T-helper 9 cell (primary cell): ENCODE measurements around the gene RAP1GAP2.
A peak's percentile ranks its signal among the peaks of the same experiment; 100 is the strongest.

Experiments
- DNase-seq: peaks from one replicate; pipeline ENCODE4 v3.0.0-alpha.2; 2020

The RAP1GAP2 gene

DNA sequence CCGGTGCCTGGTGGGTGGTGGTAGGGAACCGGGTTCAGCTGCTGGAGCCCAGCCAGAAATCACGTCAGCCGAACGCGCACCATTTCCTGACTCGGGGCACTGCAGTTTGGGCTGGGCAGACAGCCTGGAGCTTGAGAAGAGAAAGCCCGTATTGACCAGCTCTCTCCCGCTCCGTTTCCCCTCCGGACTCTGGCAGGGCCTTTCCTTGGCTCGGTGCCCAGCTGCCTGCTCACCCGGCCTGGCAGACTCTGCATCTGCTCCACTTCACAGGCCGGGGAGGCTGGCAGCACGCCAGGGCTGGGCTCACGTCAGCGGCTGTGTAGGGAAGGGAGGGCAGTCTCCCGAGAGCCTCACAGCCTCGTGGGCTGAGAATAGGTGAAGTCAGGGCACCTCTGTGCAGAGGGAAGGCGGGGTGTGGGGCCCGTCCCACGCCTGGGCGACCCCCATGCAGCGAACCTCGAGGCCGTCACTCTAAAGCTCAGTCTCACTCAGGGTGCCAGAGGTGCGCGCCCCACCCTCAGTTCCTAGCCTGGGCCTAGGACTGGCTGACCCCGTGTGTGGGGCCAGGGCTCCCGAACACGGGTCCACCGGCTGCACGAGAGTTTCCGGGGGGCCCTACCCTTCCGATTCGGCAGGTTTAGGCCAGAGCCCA lies 208.0 kb downstream of the RAP1GAP2 start:
- peak; percentile 32 for DNase-seq

DNA sequence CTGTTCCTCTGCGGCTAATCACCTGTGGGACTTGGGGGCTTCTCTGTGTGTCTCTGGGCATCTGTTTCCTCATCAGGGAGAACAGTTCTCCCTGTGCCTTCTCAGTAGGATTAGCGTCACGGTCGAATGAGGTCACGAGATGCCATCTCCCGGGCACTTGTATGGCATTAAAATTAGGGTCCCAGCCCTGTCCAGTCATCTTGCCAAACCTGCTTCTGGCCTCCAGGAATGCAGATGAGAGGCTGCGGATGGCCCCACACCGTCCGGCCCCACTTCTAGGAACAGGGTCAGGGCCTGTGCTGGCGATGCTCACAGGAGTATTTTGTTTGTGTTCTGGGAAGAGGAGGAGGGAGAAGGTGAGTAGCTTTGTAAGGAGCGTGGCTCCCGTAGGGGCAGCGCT lies 208.7 kb downstream of the RAP1GAP2 start:
- no peak for DNase-seq

DNA sequence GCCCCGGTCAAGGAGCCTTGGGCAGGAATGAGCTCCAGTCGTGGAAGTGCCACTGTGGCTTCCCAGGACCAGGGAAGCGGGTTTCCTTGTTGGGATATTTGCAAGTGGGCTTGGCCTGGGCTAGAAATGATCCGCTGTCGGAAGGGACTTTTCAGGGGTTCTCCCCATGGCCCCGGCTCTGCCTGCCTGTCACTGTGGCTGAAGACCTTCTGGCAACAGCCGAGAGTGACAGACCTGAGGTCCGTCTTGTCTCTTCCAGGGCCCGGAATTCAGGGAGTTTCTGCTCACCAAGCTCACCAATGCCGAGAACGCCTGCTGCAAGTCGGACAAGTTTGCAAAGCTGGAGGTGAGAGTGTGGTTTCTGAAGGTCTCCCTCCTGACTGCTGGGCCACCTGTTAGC lies 209.5 kb downstream of the RAP1GAP2 start:
- DNase-seq = no peak

DNA sequence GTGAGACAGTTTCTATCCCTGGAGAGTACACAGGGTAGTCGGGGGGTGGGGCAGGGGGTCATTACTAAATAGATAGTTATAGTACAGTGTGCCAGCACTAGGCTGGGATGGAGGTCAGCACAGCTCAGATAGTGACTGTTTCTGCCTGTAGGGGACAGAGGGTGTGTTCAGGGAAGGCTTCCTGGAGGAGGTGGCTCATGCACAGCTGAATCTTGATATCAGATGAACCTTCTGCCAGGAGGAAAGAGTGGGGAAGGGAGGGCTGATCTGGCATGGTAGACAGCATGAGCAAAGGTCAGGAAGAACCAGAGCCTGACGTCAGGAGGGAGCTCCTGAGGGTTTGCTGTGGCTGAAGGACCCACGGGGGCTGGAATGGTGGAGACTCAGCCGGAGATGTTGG lies 210.6 kb downstream of the RAP1GAP2 start:
- DNase-seq = no peak

DNA sequence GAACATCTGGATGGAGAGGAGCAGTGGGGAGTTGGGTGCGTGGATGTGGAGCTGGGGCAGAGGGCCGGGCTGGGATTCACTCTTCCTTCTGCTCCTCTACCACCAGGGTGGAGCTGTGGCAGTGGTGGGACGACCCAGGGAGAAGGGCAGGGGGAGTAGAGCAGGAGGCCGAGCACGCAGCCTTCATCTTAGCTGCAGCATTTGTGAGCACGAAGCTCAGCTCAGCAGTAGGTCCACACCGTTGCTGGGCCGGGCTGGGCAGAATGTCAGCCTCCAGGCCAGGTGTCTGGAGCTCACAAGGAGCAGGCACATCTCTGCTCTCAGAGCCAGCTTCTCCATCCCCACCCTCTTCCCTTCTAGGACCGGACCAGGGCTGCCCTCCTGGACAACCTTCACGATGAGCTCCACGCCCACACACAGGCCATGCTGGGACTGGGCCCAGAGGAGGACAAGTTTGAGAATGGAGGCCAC lies 211.4 kb downstream of the RAP1GAP2 start:
- DNase-seq = no peak

DNA sequence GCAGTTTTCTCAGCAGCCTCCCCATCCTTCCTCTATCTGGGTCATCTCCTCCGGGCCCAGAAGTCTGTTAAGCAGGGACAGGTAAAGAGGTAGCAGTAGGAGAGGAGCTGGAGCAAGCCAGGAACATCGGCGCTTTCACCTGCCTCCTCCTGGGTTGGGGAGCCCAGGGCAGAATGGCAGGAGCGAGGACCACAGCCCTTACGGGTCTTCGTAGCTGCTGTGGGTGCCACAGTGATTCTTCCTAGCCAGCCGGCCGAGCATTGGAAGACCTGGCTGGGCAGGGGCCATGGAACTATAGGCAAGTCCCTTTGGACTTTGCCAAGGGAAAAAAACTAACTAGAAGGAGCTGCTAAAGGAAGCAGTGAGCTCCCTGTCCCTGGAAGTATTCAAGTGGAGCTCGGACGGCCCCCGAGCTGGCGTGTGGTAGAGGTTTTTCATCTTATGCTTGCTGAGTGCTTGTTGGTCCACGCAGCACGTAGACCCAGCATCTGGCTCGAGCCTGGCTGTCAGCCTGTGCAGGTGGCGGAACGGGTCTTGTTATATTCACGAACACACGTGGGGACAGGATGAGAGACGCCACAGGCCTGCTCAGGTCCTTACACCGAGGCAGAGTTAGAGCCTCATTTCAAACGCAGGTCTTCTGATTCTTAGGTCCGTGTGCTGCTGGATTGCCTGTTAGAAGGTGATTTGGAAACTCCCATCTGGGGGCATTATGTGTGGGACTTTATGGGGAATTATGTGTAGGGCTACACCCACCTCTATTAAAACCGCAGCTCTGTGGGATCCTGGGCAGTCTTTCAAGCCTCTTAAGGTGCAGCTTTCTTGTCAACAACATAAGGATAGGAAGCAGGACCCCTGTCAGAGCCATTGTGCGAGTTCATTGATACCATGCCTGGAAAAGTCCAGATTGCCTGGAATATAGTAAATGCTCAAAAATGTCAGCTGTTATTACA lies 212.4 kb downstream of the RAP1GAP2 start:
- no peak for DNase-seq

DNA sequence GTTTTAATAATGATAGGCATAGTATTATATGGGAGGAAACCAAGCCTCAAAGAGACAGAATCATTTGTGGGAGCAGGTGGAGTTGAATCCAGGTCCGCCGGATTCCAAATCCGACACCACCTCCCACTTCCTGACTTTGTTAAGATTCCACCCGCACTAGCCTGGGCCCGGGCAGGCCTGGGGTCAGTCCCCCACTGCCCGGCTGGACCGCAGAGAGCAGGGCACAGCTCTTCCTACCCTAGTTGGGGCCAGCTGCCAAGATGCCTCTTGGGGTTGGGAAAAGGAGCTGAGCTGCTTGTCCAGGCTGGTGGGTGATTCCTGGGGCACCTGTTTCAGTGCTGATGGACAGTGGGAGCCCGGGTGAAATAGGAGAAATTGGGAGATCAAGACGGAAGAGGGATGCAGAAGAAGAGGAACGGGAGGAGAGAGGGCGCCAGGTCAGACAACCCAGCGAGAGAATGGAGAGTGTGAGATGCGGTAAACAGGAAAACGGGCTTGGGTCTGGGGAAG lies 213.2 kb downstream of the RAP1GAP2 start:
- no peak for DNase-seq

DNA sequence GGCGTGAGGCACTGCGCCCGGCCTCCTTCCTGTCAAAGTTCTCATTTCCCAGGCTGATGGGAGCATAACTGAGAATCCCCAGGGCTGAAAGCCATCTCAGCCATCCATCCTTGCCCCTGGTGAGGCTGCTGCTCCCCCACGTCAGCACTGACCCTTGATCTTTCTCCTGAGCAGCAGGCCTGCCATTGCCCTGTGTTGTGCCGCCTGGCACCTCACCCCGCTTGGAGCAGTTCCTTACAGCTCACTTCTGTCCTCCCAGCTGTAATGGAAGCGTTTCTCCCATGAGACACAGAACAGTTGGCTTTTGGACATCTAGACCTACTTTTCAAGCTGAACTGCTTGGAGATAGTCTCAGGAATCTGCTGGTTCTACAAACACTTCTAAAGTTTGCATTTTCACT lies 215.7 kb downstream of the RAP1GAP2 start:
- no peak for DNase-seq

DNA sequence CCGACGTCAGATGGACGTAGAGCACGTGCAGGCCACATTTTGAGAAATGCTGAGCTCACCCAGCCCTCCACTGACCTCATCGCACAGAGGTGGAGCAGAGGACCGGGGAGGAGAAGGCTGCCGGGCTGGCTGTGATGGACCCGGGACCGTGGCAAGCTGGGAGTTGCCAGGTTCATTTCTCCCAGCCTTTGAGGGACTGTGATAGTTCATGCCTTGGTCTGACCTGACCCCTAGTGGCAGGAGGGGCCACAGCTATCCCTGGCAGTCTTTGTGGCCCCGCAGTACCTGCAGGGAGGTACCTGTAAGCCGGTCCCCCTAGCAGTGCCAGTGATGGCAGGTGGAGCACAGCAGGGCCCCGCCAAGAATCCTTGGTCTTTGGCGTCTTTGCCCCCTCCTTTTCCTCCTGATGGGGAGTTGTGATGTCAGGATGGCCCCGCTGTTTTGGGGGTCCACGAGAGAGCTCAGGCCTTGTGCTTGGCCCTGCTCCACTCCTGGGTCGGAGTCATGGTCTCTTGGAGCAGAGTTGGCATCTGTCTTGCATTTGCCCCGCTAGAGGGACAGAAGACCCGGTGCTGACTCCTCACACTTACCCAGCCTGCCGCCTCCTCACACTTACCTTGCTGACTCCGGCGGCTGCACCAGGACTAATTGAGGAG lies 216.8 kb downstream of the RAP1GAP2 start:
- DNase-seq = peak; percentile 25

DNA sequence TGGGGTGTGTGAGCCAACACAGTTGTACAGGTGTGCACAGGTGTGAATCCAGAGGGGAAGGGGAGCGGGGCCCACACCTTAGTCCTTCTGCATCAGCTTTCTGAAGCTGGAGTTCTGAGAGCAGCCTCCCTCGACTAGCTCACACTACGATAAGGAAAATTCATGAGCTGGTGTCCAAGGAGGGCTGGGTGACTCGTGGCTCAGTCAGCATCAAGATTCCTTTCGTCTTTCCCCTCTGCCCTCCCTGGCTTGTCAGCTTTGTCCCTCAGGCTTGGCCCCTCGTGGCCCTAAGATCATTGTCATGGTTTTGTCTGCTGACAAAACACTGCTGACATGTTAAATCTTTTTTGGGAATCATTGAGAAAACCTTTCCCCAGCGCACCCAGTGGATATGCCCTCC lies 219.7 kb downstream of the RAP1GAP2 start:
- DNase-seq = no peak

DNA sequence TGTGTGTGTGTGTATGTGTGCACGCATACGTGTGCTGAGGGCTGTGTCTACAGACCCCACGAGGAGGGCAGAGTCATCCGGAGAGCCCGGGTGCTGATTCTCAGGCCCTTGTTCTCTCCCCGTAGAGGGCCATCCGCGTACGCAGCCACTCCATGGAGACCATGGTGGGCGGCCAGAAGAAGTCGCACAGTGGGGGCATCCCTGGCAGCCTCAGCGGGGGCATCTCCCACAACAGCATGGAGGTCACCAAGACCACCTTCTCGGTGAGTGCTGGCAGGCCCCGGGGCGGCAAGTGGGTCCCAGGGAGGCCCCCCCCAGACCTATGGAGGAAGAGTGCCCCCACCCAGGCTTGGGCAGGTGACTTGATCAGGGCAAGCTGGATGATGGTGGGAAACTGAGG lies 221.7 kb downstream of the RAP1GAP2 start:
- DNase-seq = no peak

DNA sequence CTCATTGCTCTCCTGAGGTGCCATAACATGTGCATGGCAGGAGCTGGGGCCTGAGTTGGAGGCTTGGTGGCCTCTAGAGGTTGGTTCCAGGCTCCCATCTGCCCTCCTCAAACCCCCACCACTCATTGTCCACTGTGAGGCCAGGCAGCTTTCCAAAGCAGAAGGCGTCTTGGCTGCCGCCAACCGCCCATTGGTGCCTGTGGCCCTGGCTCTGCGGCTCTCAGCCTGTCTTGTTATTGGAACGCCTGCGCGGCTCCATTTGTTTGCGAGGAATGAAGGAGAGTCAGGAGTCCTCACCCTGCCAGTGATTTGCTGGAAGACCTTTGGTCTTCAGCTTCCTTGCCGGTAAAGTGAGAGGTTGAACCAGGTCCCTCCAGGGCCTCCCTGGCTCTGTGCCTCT lies 223.5 kb downstream of the RAP1GAP2 start:
- no peak for DNase-seq

DNA sequence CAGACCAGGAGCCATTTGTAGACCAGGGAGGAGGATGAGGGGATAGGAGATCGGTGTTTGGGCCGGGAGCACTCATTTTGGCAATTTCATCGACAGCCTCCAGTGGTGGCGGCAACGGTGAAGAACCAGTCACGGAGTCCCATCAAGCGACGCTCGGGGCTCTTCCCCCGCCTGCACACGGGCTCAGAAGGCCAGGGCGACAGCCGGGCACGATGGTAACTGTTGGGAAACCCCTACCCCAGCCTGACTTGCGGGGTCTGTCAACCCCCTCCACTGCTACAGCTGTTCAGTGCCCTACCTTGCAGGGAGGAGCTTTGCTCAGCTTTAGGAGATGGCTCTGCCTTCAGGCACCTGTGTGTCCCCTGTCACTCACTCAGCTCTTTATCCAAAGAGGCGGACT lies 224.1 kb downstream of the RAP1GAP2 start:
- no peak for DNase-seq

DNA sequence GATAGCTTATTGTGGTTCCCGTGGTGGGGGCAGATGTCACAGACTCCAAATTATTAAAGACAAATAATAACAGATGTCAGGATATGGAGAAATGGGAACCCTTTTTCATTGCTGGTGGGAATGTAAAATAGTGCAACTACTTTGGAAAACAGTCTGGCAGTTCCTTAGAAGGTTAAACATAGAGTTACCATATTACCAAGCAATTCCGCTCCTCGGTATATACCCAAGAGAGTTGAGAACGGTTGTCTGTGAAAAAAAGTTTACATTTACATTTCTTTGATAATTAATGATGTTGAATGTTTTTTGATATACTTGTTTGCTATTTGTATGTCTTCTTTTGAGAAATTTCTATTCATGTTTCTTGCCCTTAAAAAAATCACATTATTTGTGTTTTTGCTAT lies 226.0 kb downstream of the RAP1GAP2 start:
- no peak for DNase-seq

DNA sequence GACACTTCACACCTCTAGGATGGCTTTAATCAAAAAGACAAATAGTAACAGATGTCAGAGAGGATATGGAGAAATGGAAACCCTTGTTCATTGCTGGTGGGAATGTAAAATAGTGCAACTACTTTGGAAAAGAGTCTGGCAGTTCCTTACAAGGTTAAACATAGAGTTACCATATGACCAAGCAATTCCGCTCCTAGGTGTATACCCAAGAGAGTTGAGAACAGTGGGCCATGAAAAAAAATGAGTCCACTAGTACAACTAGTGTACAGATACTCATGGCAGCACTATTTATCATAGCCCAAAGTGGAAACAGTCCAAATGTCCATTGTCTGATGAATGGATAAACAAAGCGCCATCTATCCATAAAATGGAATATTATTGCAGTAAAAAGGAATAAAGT lies 228.1 kb downstream of the RAP1GAP2 start:
- no peak for DNase-seq

DNA sequence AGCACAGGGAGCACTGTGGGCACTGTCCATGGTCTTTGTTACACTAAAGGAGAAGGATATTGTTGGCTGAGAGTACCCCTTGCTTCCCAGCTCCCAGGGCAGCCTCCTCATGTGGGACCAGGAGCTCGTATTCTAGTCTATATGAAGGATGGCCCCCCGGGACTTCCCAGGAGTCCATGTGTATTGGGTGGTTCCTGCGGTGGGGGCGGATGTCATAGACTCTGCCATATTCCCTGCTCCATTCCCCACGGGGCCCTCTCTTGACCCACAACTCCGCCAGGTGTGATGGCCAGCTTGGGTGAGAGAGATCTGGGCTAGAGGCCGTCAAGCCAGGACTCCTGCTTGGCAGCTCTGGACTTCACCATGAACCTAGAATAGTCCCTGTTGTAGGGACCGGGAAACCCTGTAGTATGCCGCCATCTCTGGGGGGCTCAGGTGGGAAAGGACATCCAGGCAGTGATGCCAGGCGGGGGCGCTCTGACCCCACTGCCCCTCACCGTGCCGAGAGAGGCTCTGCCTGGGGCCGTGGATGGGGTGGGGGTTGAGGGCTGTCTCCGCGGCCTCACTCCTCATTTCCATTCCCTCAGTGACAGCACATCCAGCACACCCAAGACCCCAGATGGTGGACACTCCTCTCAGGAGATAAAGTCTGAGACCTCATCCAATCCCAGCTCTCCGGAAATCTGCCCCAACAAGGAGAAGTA lies 229.3 kb downstream of the RAP1GAP2 start:
- no peak for DNase-seq

DNA sequence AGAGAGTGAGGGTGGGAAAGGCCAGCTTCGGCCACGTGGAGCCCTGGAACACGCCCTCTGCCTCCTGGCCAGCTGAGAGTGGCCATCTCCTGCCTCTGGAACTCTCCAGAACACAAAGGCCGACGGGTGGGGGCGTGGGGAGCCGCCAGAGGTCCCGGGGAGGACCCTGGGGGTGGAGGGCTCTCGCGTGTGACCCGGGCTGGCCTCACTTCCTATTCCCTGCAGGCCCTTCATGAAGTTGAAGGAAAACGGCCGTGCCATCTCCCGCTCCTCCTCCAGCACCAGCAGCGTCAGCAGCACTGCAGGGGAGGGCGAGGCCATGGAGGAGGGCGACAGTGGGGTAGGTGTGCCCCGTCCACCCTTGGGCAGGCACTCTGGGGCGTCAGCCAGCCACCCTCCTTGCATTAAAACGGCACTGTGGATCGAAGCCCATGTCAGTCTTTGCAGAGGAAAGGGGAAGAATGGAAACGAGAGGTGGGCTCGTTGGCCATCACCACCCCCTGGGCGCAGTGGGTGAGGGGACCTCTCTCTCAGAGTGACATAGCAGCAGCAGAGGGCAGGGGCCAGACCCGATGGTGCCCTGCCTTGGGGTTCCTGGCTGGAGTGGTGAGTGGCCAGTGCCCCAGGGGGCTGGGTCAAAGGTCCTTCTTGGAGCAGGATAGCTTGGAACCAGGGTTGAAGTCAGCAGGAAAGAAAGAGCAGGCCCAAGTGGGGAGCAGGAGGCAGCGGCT lies 230.1 kb downstream of the RAP1GAP2 start:
- no peak for DNase-seq

DNA sequence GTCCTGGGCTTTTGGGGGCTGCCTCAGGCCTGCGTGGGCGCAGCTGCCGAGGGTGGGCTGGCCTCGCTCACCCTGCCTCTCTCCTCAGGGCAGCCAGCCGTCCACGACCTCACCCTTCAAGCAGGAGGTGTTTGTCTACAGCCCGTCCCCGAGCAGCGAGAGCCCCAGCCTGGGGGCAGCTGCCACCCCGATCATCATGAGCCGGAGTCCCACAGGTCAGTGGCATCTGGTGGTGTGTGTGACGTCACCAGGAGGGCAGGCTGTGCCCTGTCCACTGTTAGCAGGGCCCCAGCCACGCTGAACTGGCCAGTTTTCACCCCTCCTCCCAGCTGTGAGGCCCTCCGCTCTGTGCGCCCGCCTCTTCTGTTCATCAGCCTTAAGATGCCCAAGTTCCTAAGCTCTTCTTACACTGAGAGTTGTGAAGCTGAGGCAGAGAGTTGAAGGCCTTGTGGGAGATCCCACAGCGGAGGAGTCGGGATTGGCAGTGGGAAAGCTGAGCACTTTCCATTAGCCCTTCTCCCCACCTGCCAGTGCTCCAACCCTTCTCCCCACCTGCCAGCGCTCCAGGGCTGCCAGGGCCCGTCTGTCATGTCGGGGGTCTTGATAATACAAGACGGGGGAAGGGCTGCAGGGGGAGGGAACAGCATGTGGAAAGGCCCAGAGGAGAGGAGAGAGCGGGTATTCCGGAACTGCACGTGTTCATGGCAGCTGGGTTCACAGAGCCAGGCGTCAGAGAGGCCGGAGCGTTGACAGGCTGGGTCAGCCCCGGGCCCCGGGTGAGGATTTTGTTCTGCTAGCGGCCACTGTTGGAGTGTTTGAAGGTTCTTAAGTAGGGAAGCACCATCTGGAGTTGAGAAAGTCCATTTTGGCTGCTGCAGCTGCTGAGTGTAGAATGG lies 230.9 kb downstream of the RAP1GAP2 start:
- no peak for DNase-seq

DNA sequence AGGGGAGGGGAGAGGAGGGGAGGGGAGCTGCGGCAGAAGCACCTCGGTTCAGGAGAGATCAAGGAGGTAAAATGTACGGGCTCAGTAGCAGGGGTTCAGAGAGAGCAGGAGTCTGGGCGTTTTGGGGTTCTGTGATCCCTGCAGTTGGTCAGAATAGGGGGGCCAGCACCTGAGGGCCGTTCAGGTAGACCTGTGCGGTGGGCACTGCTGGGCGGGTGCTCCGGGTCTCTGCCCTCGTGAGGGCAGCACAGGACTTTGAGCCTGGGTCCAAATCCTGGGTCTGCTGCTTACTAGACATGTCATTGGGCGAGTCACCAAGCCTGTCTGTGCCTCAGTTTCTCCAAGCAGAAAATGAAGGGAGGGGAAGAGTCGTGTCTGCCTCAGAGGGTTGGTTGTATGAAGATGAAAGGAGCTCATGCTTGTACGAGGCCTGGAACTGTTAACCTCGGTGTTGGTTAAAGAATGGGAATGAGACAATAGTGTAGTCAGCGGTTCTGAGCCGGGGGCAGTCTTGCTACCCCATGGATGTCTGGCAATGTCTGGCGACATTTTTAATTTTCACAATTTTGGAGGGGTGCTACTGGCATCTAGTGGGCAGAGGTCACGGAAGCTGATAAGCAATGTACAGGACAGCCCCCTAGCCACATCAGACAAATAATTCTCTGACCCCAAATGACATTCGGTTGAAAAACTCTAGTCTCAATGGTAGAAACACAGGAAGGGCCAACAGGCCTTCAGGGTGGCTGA lies 231.7 kb downstream of the RAP1GAP2 start:
- no peak for DNase-seq
